IPS DF 6.9 (cell line): ENCODE data around the gene TLR10.

Experiments used
- DNase-seq: peaks from one replicate; pipeline ENCODE4 v3.0.0-alpha.2; 2013; ENCODE audit warnings: low read depth, low spot score
- H3K27ac ChIP-seq: one replicate; pipeline ENCODE4 v1.5.1; 2013; ENCODE audit warnings: low read length, control low read depth
- H3K27me3 ChIP-seq: 2 replicates; pipeline ENCODE4 v1.6.1; 2013; ENCODE audit warnings: mild to moderate bottlenecking, low read length; ENCODE audit not compliant: control insufficient read depth, insufficient read depth
- H3K36me3 ChIP-seq: 2 replicates; pipeline ENCODE4 v1.6.1; 2013; ENCODE audit warnings: low read length; ENCODE audit not compliant: control insufficient read depth, insufficient read depth
- H3K4me1 ChIP-seq: 2 replicates; pipeline ENCODE4 v1.6.1; 2013; ENCODE audit warnings: low read length; ENCODE audit not compliant: control insufficient read depth, insufficient read depth
- H3K4me3 ChIP-seq: 2 replicates; pipeline ENCODE4 v1.5.1; 2013; ENCODE audit warnings: mild to moderate bottlenecking, low read length
- H3K9me3 ChIP-seq: 2 replicates; pipeline ENCODE4 v1.6.1; 2013; ENCODE audit warnings: low read length, inconsistent platforms; ENCODE audit not compliant: control insufficient read depth, insufficient read depth
- WGBS: extraction: QIAGEN DNeasy Blood & Tissue Kit; methylation state at CpG from one replicate; pipeline ENCODE4 v1.1.7; 2013; ENCODE audit warnings: mixed read lengths, missing lambda C conversion rate; ENCODE audit not compliant: insufficient read length, insufficient coverage; 5-methylcytosine and 5-hydroxymethylcytosine counted together

TLR10 gene

DNA sequence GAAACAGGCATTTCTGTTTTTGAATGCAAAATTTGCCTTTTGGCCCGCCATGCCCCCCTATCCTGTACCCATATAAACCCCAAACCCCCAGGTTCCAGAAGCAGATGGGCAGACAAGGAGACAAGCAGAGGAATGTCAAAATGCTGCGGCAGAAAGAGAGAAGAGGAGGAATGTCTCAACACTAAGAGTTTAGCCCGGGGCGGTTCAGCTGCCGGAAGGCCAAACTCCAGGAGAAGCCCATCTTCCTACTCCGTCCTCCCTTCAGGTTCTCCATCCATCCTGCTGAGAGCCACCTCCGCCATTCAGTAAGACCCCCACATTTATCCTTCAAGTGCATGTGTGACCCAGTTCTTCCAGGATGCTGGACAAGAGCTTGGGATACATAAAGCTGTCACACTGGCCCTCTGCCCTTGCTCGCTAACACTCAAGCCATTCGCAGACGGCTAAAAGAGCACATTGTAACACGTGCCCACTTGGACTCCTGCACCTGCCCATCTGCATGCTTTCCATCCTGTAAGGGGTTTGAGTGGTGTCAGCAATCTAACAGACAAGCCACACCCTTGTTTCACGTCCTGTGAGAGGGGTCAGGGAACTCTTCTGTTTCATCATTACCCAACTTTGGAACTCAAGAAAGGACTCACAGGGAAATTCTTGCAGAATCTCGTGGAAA is 31.3 kb downstream of the TLR10 start:
- WGBS, result no CpG with 5 or more reads among the region's 13 CpGs
- Histone ChIP-seq H3K27me3 (no peaks in the 10 kb centered on the region), H3K4me3 (no peak overlapping the region), H3K4me1 (peaks cover 5% of the 10 kb centered on the region), H3K27ac (no peak overlapping the region), H3K36me3 (no peaks in the 10 kb centered on the region), H3K9me3 (no peaks in the 10 kb centered on the region)
- no peak for DNase-seq

DNA sequence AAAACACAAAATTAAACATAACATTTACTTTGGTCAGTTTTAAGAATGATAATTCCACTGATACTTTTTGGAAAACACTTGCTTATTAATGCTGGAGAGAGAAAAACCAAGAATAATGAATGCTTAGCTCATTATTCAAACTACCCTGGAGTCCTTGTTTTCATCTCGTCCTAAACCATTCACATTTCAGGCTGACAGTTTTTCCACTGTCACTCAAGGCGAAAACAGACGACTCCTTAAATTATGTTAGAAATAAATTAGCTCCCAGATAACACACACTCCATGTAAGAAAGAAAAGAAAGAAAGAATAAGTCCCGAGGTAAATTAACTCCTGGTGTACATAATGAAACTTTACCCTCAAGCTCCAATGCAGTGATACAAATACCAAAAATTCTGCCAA is 33.5 kb downstream of the TLR10 start:
- no peak overlapping the region for H3K27ac ChIP-seq
- no peak overlapping the region for H3K4me3 ChIP-seq
- H3K9me3 ChIP-seq, result no peaks in the 10 kb centered on the region
- no peak for DNase-seq
- H3K4me1 ChIP-seq, result peaks cover 5% of the 10 kb centered on the region
- WGBS, result no CpG with 5 or more reads among the region's 4 CpGs
- no peaks in the 10 kb centered on the region for H3K36me3 ChIP-seq
- no peaks in the 10 kb centered on the region for H3K27me3 ChIP-seq

DNA sequence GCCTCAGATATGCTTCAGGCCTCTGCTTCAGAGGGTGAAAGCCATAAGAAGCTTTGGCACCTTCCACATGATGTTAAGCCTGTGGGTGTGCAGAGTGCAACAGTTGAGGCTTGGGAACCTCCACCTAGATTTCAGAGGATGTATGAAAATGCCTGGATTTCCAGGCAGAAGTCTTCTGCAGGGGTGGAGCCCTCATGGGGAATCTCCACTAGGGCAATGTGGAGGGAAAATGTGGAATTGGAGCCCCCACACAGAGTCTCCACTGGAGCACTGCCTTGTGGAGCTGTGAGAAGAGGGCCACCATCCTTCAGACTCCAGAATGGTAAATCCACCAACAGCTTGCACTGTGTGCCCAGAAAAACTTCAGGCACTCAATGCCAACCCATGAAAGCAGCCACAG is 35.2 kb downstream of the TLR10 start:
- no peak for DNase-seq
- Histone ChIP-seq H3K9me3 (no peaks in the 10 kb centered on the region), H3K36me3 (no peaks in the 10 kb centered on the region), H3K27me3 (no peaks in the 10 kb centered on the region), H3K4me1 (peaks cover 1% of the 10 kb centered on the region; the same call in 1 of the 2 replicates), H3K4me3 (no peak overlapping the region), H3K27ac (no peak overlapping the region)

DNA sequence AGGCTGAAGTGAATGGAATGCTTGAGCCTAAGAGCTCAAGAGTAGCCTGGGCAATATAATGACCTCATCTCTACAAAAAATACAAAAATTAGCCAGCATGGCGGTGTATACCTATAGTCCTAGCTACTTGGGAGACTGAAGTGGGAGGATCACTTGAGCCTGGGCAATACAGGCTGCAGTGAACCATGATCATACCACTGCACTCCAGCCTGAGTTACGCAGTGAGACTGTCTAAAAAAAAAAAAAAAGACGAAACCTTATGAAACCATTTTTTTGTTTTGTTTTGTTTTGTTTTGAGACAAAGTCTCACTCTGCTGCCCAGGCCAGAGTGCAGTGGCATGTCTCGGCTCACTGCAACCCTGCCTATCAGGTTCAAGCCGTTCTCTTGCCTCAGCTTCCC is 36.9 kb downstream of the TLR10 start:
- no peak for DNase-seq
- no CpG with 5 or more reads among the region's 5 CpGs for WGBS
- H3K4me3 ChIP-seq, result no peak overlapping the region
- no peaks in the 10 kb centered on the region for H3K9me3 ChIP-seq
- H3K27me3 ChIP-seq, result no peaks in the 10 kb centered on the region
- H3K4me1 ChIP-seq, result no peaks in the 10 kb centered on the region
- no peaks in the 10 kb centered on the region for H3K36me3 ChIP-seq
- H3K27ac ChIP-seq, result no peak overlapping the region

DNA sequence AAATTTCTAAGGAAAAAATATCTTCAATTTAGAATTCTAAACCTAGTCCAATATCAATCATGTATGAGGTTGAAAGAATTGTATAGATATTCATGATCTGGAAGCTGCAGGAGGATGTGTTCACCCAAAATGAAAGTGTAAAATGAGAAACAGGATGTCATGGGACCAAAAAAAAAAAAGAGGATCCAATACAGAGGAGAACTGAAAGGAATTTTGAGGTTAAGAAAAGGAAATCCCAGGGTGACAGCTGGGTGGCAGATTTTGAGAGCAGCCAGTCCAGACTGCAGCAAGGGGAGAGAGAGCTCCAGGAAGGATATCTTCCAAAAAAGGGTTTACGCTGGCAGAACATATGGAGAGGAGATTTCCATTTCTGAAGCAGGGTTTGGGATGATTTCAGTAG is 38.9 kb downstream of the TLR10 start:
- Histone ChIP-seq H3K27me3 (no peaks in the 10 kb centered on the region), H3K4me1 (no peaks in the 10 kb centered on the region), H3K9me3 (no peaks in the 10 kb centered on the region), H3K36me3 (no peaks in the 10 kb centered on the region), H3K27ac (no peak overlapping the region), H3K4me3 (no peak overlapping the region)
- DNase-seq, result no peak
- no CpG with 5 or more reads among the region's 1 CpG for WGBS

DNA sequence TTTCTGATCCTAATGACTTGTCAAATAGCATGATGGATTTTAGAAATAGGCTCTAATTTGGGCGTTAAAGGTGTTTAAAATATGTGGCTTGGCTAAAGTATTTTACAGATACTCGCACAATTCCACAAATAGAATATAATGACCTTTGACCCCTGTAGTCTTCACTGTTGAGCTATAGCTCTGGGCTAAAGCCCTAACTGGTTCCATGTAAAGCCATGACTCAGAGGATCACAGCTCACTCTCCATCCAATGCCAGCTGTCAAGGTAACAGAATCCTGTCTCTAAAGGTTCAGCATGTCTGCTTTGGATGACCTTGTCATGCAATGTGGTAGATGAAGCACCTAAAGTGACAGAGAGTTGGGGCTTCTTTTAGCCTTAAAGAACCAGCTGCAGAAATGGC is 42.5 kb downstream of the TLR10 start:
- DNase-seq, result no peak
- no peaks in the 10 kb centered on the region for H3K36me3 ChIP-seq
- H3K4me3 ChIP-seq, result no peak overlapping the region
- WGBS, result no CpG with 5 or more reads among the region's 2 CpGs
- H3K27ac ChIP-seq, result no peak overlapping the region
- H3K4me1 ChIP-seq, result no peaks in the 10 kb centered on the region
- H3K9me3 ChIP-seq, result no peaks in the 10 kb centered on the region
- no peaks in the 10 kb centered on the region for H3K27me3 ChIP-seq

DNA sequence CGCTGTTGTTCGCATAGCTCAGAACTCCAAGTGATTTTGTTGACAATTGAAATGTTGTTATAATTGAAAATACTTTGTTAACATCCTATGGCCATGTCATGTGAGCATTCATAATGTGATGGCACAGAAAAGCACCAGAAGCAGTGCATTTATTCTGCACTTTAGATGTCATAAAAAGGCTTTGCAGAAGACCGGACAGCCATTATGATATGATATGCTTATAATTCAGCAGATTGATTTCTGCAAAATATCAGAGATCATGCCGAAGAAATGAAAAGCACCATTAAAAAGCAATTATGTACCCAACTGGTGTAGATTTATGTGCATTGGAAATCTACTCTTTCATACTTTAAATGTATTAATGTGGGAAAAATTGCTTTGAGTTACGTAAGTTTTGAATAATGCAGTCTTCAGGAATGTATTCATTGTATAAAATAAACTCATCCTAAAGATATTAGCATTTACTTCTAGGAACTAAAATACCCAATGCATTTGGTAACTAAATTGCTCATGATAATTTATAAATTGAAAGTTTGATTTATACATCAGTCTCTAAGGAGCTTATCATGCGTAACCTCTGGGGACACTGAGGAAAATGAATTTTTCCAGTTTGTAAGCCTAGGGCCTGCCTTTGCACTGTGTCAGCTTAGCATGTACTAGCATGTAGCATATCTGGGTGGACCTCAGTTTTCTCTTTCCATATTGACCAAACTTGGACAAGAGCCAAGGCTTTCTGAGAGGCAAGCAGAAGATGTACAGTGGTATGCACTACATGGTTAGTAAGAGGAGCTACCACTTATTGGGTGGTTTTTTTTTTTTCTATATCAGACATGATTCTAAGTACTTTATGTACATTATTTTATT is 43.6 kb downstream of the TLR10 start:
- H3K4me1 ChIP-seq, result no peaks in the 10 kb centered on the region
- no peaks in the 10 kb centered on the region for H3K9me3 ChIP-seq
- no peaks in the 10 kb centered on the region for H3K27me3 ChIP-seq
- no CpG with 5 or more reads among the region's 6 CpGs for WGBS
- H3K36me3 ChIP-seq, result no peaks in the 10 kb centered on the region
- no peak overlapping the region for H3K27ac ChIP-seq
- DNase-seq, result no peak
- H3K4me3 ChIP-seq, result no peak overlapping the region

DNA sequence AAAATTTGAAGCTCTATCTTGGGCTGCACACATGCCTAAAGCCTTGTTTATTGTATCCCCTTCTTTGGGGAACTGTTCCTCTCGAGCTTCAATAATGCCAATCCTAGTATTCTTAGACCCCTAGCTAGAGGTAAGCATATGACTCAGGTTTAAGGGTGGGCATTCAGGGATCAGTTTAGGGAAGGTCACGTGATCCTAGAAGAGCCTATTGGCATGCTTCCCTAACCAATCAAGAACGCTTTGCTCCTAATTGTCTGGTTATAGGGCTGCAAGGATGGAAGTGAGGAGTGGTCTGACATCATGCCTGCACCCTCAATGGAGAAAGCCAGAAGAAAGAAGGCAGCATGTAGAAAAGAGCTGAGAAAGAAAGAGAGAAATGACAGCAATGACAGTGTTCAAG is 46.9 kb downstream of the TLR10 start:
- Histone ChIP-seq H3K36me3 (0 out of 2 replicates have a peak, but pooled peaks cover 2% of the 10 kb centered on the region), H3K27ac (no peak overlapping the region), H3K27me3 (no peaks in the 10 kb centered on the region), H3K4me3 (no peak overlapping the region), H3K4me1 (no peaks in the 10 kb centered on the region), H3K9me3 (no peaks in the 10 kb centered on the region)
- DNase-seq, result no peak
- WGBS, result no CpG with 5 or more reads among the region's 3 CpGs

DNA sequence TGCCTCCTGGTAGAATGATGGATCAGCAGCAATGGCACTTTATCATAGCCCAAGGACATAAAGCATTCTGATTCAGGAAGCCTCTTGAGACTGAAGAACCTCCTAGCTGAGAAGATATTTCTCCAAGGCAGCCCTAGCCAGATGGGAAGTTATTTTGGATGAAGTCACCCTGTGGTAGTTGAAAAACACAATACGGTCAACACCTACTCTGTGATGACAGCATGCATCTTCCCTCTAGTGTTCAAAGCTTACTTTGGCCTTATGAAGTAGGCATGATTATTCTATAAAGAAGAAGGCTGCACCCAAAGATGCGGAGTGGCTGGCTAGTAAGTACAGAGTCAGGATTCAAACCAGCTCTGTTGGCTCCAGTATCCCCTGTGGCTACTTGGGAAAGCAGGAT is 47.9 kb downstream of the TLR10 start:
- Histone ChIP-seq H3K36me3 (0 out of 2 replicates have a peak, but pooled peaks cover 2% of the 10 kb centered on the region), H3K4me3 (no peak overlapping the region), H3K27ac (no peak overlapping the region), H3K27me3 (no peaks in the 10 kb centered on the region), H3K4me1 (no peaks in the 10 kb centered on the region), H3K9me3 (no peaks in the 10 kb centered on the region)
- DNase-seq, result no peak
- no CpG with 5 or more reads among the region's 2 CpGs for WGBS

DNA sequence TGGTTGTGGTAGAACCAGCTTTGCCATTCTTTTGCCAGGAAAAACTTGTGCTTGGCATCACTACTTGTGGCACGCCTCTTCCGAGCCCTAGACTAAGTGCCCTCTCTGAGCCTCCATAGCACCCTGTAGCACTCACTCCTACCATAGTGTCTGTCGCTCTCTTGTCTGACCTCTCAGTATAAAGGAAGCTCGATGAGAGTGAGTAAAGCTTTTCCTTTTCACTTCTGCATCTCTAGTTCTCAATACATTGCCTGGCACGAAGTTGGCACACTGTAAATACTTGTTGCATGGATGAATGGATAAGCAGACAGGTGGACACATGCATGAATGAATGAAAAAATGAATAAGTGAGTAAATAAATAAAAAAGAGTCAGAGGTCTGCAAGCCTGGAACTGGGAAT is 48.3 kb downstream of the TLR10 start:
- Histone ChIP-seq H3K4me3 (no peak overlapping the region), H3K36me3 (0 out of 2 replicates have a peak, but pooled peaks cover 2% of the 10 kb centered on the region), H3K27me3 (no peaks in the 10 kb centered on the region), H3K4me1 (no peaks in the 10 kb centered on the region), H3K27ac (no peak overlapping the region), H3K9me3 (no peaks in the 10 kb centered on the region)
- no CpG with 5 or more reads among the region's 5 CpGs for WGBS
- DNase-seq, result no peak
